ENCODE results near the gene TEAD1. TPM values are rescaled to one million over a fixed set of nuclear protein-coding genes. Genes with fewer than 3 reads are reported as not detected.

TEAD1 gene
- total RNA-seq, 1 donor from 2014 or later = 62.5 TPM

DNA sequence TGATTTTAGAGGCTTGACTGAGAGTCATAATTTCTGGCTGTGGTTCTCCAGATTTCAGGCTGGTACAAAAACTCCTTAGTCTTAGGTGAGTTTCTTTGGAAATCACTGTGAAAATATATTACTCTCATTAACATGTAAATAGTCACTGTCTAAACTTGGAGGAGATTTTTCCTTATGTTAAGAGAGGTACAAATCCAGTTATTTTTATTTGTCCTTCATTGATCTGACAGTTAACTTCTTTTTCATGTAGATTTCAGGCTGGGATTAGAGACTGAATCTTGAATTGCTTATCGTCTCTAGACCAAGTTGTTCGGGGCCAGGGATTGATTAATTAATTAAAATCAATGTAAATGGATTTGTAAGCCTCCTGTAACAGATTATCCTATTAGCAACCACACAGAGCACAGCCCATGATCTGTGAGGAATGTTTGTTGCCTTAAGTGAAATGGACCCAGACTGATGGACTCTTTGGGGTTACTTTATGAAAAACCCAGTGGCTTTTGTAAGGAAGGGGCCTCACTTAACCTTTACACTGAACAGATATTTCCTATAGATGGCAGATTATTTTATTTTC, 21.1 kb downstream of the TEAD1 start:
- no peak overlapping the region for H3K27ac Mint-ChIP-seq (ENCODE audit: unreplicated experiment)
- no peak for DNase-seq
- H3K9me3 Mint-ChIP-seq (ENCODE audit: unreplicated experiment) = no peaks in the 10 kb centered on the region
- TF ChIP-seq, protein P1, sequence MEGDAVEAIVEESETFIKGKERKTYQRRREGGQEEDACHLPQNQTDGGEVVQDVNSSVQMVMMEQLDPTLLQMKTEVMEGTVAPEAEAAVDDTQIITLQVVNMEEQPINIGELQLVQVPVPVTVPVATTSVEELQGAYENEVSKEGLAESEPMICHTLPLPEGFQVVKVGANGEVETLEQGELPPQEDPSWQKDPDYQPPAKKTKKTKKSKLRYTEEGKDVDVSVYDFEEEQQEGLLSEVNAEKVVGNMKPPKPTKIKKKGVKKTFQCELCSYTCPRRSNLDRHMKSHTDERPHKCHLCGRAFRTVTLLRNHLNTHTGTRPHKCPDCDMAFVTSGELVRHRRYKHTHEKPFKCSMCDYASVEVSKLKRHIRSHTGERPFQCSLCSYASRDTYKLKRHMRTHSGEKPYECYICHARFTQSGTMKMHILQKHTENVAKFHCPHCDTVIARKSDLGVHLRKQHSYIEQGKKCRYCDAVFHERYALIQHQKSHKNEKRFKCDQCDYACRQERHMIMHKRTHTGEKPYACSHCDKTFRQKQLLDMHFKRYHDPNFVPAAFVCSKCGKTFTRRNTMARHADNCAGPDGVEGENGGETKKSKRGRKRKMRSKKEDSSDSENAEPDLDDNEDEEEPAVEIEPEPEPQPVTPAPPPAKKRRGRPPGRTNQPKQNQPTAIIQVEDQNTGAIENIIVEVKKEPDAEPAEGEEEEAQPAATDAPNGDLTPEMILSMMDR (IDR thresholded peaks at IDR 0.05; ENCODE audit: partially characterized antibody, unreplicated experiment) = no peak
- peak overlapping the region; percentile 18 for H3K4me3 Mint-ChIP-seq (ENCODE audit: unreplicated experiment)
- peaks cover 5% of the 10 kb centered on the region for H3K27me3 Mint-ChIP-seq (ENCODE audit: unreplicated experiment)
- peaks cover 51% of the 10 kb centered on the region for H3K4me1 Mint-ChIP-seq (ENCODE audit: low read depth, unreplicated experiment)
- no peaks in the 10 kb centered on the region for H3K36me3 Mint-ChIP-seq (ENCODE audit: unreplicated experiment)

DNA sequence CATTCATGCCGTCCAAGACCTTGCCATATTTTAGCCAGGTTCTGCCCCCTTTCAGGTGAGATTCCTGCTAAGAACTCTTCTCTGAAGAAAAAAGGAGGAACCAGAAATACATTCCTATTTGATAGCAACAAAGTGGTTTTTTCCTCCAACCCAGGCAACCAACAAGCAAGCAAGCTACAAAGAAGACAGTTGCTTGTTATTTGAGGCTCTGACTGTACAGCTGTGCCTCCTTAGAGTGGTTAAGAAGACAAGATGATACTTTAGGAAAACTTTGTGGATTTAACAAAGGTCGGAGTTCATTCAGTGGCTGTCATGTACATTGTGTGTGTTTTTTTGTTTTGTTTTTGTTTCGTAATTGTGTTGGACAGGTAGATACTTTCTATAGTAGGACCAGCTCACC, 21.7 kb downstream of the TEAD1 start:
- TF ChIP-seq, protein P1 (IDR thresholded peaks at IDR 0.05; ENCODE audit: partially characterized antibody, unreplicated experiment) = no peak
- Mint-ChIP-seq H3K36me3 (ENCODE audit: unreplicated experiment) (no peaks in the 10 kb centered on the region), H3K9me3 (ENCODE audit: unreplicated experiment) (no peaks in the 10 kb centered on the region), H3K27me3 (ENCODE audit: unreplicated experiment) (peaks cover 5% of the 10 kb centered on the region), H3K27ac (ENCODE audit: unreplicated experiment) (peak overlapping the region; percentile 54), H3K4me1 (ENCODE audit: low read depth, unreplicated experiment) (peaks cover 54% of the 10 kb centered on the region), H3K4me3 (ENCODE audit: unreplicated experiment) (peak overlapping the region; percentile 18)
- DNase-seq = no peak

DNA sequence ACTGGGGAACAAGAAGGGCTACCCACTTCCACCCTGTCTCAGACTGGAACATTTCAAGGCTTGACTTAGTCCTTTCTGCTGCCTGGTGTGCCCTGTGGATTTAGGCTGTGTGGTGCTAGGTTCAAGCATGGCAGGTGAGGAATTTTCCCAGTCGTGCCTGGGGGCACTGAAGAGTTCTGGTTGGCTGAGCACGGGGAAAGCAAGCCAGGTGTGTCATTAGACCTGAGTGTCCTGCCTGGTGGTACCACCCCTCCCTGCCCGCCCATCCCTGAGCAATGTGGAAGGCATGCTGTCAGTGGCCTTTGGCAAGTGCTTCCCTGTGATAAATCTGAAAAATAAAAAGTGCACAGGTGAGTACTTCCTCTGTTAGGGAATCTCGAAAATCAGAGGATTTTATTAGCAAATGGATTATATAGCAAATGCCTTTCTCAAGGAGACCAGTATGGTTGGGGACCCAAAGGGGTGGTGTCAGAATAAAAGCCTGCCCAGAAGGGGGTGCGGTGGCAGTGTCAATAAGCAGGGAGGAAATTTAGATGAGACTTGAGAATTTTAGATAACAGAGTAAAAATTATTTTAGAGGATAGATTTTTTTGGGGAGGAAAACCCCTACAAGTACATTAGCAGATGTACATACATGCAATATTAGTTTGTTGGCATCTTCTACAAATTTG, 22.8 kb downstream of the TEAD1 start:
- Mint-ChIP-seq H3K9me3 (ENCODE audit: unreplicated experiment) (no peaks in the 10 kb centered on the region), H3K27me3 (ENCODE audit: unreplicated experiment) (peaks cover 5% of the 10 kb centered on the region), H3K4me3 (ENCODE audit: unreplicated experiment) (no peak overlapping the region), H3K36me3 (ENCODE audit: unreplicated experiment) (no peaks in the 10 kb centered on the region), H3K27ac (ENCODE audit: unreplicated experiment) (no peak overlapping the region), H3K4me1 (ENCODE audit: low read depth, unreplicated experiment) (peaks cover 55% of the 10 kb centered on the region)
- TF ChIP-seq, protein P1 (IDR thresholded peaks at IDR 0.05; ENCODE audit: partially characterized antibody, unreplicated experiment) = no peak
- DNase-seq = no peak

DNA sequence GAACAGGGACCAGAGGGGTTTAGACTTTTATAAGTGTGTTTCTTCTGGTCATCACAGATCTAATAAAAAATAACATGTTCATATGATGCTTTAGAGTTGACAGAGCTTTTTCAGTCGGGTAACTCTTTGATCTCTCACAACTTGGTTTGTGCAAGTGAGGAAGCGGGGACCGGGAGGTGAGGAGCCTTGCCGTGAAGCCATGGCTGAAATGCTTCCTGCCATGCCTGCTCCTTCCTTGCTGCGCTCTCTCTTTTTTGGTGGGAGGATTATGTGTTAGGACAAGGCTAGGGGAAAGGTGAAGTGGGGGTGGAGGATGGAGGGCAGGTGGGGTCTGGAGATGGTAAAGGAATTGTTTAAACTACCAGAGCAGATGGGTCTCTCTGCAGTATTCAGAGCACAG, 23.8 kb downstream of the TEAD1 start:
- no peaks in the 10 kb centered on the region for H3K36me3 Mint-ChIP-seq (ENCODE audit: unreplicated experiment)
- H3K9me3 Mint-ChIP-seq (ENCODE audit: unreplicated experiment) = peaks cover 2% of the 10 kb centered on the region
- peaks cover 49% of the 10 kb centered on the region for H3K4me1 Mint-ChIP-seq (ENCODE audit: low read depth, unreplicated experiment)
- TF ChIP-seq, protein P1 (IDR thresholded peaks at IDR 0.05; ENCODE audit: partially characterized antibody, unreplicated experiment) = no peak
- peaks cover 5% of the 10 kb centered on the region for H3K27me3 Mint-ChIP-seq (ENCODE audit: unreplicated experiment)
- no peak for DNase-seq
- peak overlapping the region; percentile 57 for H3K27ac Mint-ChIP-seq (ENCODE audit: unreplicated experiment)
- H3K4me3 Mint-ChIP-seq (ENCODE audit: unreplicated experiment) = peak overlapping the region; percentile 60
